Left renal pelvis (tissue), 4 donors: ENCODE data around the gene IL17RB. TPM values are rescaled to one million over a fixed set of nuclear protein-coding genes. Genes with fewer than 3 reads are reported as not detected.

ENCODE experiments used
- DNase-seq, 4 donors: peaks; one replicate each; pipeline ENCODE4 v3.0.0-alpha.2; 2013; ENCODE audit warnings: low read depth in 4 of 4, low spot score in 3 of 4
- polyA plus RNA-seq, 4 donors: library from polyadenylated mRNA; unstranded; fragments of 120-200 nt; gene quantifications; one replicate each; pipeline ENCODE4 v1.2.1, GENCODE V29; 2013; ENCODE audit not compliant: insufficient read length in 4 of 4

Gene IL17RB, protein sequence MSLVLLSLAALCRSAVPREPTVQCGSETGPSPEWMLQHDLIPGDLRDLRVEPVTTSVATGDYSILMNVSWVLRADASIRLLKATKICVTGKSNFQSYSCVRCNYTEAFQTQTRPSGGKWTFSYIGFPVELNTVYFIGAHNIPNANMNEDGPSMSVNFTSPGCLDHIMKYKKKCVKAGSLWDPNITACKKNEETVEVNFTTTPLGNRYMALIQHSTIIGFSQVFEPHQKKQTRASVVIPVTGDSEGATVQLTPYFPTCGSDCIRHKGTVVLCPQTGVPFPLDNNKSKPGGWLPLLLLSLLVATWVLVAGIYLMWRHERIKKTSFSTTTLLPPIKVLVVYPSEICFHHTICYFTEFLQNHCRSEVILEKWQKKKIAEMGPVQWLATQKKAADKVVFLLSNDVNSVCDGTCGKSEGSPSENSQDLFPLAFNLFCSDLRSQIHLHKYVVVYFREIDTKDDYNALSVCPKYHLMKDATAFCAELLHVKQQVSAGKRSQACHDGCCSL
- 10 to 100 TPM in 3 of 4 donors, 1 to 10 TPM in 1; 8.4 to 18.8 (median 14.2) TPM for polyA plus RNA-seq

DNA sequence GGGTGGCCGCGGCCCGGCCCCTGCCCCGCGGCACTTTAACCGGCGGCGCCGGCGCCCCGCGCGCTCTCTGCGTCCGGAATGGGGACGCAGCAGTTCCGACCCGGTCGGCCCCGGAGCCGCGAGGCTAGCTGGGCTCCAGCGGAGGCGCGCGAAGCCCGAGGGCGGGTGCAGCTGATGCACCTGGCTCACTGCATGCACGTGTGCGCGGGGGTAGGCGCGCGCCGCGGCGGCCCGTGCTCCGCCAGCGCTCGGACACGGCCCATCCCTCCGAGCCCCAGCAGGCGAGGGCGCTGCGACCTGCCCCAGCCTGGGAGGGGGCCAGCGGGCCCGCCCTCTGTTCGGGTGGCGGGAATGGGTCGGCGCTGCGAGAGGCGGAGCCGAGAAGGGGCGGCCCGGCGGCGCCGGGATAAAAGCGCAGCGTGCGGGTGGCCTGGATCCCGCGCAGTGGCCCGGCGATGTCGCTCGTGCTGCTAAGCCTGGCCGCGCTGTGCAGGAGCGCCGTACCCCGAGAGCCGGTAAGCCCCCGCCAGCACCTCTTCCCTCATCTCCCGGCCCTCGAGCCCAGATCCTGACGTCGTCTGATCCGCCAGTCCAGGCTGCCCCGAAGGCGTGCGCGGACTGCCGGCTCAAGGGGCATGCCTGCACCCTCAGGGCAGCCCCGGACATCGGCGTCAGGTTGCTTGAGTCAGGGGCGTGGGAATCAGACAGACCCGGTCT lies at the start of gene IL17RB, which contains the start of gene CHDH:
TSS of gene IL17RB (plus strand) at position 435 of the 717 bp plus-strand sequence. CDS start at position 456, 21 bp downstream.
TSS of gene CHDH (minus strand) at position 286 of the 717 bp plus-strand sequence. CDS start 22,411 bp downstream, outside the sequence.
- peak in 1 of 4 donors; percentile 39 for DNase-seq

- DNase-seq = no peak
Measured at GRCh38 chr3:53798144-53798543, 48.2 kb upstream of the IL17RB start.

- DNase-seq = no peak
Measured at GRCh38 chr3:53799338-53799865, 47.0 kb upstream of the IL17RB start.

DNA sequence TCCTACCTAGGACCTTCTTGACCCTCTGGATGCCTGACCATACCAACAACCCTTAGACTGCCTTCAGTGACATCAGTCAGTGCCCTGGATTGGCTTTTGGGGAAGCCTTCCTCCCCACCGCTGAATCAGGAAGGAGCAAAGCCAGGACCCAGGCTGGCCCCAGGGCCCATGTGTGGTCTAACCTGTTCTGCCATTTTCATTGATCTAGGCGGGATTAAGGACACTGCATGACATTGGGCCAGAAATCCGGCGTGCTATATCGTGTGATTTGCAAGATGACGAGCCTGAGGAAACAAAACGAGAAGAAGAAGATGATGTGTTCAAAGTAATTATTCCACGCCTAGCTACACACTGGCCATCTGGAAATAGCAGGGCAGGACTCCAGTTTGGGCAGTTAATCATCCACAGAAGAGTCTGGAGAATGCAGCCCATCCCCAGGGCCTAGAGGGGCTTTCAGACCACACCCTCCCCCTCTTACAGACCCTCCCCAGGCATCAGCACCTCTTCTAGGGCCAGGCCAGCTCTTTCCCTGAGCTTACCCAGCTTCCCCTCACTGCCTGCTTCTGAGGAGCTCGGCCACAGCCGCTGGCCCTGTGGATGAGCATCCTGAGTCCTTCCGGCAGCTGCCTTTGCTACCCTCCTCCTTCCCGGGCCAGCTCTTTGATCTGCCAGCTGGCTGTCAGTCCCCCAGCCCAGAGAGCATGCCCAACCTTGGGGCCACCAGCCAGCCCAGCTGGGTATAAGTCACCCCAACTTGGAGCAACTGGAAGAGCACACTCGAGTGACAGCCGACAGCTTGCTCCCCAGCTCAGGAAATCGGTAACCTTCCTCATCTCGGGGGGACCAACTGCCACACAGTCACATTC lies 46.1 kb upstream of the IL17RB start:
- no peak for DNase-seq

- DNase-seq = no peak
Measured at GRCh38 chr3:53801319-53801718, 45.0 kb upstream of the IL17RB start.

DNA sequence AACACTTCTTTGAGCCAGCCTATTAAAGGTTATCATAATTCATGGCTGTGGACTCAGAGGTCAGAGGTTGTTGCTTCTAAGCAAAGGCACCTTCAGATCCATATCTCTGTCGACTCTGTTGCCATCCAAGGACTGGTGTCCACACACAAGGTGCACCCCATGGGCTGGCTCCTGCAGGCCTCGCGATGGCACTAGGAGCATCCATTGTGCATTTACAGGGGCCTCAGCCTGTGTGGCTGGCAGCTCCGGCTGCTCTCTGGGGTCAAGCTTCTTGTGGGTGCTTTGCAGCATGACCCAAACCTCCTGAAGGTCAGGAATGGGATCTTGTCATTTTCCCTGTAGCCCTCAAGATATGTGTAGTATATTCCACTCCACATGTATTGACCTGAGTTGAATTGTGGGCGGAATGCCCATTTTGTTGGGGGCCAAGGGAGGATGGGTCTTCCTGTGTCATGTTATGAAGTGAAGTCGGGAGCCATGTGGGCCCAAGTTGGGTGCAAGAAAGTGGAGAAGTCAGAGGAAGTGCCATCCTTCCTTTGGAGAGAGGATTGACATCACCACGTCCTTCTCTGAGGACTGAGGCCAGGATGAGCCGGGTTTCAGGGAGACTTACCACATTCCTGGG lies 44.0 kb upstream of the IL17RB start:
- DNase-seq = no peak

DNA sequence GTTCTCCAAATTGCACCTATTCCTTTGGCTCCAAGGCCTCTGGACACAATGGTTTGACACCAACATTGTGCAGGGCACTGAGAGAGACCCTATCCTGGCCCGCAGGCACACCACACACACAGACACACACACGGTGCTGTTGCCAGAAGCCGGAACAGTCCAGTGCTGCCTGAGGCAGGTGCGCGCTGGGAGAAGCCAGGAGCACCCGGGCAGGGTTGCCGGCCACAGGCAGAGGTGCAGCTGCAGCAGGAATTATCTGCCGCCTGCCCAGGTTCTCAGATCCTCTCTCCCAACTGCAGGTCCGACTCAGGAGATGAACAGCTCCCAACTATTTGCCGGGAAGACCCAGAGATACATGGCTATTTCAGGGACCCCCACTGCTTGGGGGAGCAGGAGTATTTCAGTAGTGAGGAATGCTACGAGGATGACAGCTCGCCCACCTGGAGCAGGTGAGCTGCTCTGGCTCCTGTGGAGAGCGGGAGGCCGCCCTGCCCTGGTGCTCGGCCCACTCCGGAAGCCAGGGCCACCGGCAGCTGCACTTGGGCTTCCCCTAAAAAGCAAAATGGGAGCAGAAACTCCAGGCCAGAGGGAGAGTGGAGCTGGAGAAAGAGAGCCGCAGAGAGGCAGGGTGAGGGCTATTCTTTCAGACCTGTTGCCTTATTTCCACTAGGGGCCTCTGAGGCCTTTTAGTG lies 43.1 kb upstream of the IL17RB start:
- no peak for DNase-seq

DNA sequence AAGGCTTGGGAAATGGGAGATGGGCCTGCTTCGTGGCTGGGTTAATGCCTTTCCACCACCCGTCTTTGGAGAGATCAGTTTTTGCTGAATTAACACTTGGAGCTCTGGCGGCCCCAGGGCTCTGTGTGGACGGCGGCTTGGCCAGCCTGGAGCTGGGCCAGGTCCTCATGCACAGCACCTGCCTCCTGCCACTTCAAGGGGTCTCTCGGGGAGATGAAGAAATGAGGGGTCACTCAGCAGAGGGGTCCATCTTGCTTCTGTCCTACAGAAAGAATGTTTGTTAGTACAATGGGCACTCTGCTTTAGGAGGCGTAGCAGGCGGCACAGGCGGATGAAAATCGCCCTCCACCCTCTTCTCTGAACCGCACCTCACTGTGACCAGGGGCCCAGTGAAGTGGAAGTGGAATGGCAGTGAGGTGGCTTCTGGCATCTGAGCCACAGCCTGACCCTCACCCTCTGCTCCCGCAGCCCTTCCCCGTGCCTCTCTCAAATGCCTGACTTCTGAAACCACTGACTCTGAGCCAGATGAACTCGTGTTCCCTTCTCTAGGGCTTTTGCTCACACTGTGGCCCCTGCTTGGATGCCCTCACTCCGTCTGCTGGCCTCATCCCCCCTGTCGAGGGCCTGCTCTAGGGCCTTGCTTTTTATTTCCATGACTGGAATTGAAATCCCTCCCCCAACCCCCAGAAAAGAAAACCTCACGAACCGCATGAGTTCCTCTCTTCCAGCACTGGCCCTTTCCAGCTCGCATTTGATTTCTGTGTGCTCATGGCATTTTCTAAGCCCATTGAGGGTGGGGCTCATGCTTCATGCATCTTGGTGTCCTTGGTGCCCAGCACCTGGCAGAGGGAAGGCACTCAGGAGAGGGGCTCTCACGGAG lies 42.3 kb upstream of the IL17RB start:
- no peak for DNase-seq

- no peak for DNase-seq
Measured at GRCh38 chr3:53804697-53805462, 41.5 kb upstream of the IL17RB start.

DNA sequence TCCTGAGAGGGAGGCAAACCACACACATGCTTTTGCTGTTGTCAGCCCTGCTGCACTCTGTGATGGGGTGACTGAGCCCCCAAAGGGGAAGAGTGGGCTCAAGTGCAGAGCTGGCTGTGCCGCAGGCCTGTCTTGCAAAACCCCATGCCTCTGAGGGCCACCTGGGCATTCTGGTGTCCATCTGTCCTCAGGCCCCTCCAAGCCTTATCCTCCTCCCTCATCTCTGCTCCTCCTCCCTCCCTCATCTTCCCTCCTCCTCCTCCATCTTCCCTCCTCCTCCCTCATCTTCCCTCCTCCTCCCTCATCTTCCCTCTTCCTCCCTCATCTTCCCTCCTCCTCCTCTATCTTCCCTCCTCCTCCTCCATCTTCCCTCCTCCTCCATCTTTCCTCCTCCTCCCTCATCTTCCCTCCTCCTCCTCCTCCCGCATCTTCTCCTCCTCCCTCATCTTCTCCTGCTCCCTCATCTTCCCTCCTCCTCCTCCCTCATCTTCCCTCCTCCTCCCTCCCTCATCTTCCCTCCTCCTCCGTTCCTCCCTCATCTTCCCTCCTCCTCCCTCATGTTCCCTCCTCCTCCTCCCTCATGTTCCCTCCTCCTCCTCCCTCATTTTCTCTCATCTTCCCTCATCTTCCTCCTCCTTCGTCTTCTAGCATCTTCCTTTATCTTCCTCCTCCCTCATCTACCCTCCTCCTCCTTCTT lies 40.8 kb upstream of the IL17RB start:
- DNase-seq = no peak

- peak in 3 of 4 donors; percentile 19 to 41 (median 27) for DNase-seq
Measured at GRCh38 chr3:53806182-53807116, 39.9 kb upstream of the IL17RB start.

GRCh38 chr3:53807117-53807810 lies 39.1 kb upstream of the IL17RB start:
- DNase-seq = no peak

GRCh38 chr3:53808496-53808895 lies 37.9 kb upstream of the IL17RB start:
- DNase-seq = no peak

DNA sequence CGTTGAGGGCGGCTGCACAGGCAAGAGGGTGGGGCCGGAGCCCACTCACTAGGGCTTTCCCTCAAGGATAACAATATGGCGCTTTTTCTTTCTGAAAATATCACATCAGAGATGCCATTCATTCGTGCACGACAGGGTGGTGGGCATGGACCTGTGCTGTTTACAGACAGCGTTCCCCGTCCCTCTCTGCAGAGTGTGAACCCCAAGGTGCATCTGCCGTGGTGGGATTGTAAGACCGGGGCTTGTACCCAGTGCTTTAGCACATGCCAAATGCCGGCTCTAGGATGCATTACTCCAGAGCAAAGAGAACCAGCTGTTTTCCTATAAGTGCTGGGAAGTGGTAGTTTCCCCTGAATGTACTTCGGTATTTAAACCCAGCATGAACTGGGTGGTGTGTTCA lies 37.1 kb upstream of the IL17RB start:
- DNase-seq = no peak

DNA sequence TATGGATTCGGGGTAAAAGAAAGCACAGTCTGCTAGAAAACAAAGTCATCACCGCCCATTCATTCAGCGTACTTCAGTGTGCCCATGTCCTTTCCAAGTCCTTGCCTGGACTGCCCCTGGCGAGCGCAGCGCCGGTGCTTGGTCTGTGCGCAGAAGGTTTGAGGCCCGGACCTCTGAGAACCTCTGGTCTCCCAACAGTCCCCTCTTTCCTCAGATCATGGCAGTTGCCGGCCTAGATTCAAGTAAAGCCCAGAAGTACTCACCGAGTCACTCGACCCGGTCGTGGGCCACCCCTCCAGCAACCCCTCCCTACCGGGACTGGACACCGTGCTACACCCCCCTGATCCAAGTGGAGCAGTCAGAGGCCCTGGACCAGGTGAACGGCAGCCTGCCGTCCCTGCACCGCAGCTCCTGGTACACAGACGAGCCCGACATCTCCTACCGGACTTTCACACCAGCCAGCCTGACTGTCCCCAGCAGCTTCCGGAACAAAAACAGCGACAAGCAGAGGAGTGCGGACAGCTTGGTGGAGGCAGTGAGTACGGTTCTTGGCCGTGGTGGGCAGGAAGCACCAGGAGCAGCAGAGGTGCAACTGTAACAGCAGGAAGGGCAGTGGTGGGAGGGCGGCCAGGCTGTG lies 36.5 kb upstream of the IL17RB start:
- DNase-seq = no peak
